GM12878 (cell line): ENCODE measurements around the gene CWF19L1. TPM values are rescaled to one million over a fixed set of nuclear protein-coding genes. Genes with fewer than 3 reads are reported as not detected.

Experiments used
- ATAC-seq: fragments of 200-7000 bp; cut with Tn5 transposase; 3 replicates; pipeline ENCODE4 v1.9.1; 2020; ENCODE audit warnings: mild to moderate bottlenecking, moderate library complexity
- BruUV-seq: library from RNA; stranded (reverse); fragments of 400-500 nt; replicated peaks from 2 replicates; lab custom pipeline; 2021; lab: Mats Ljungman, UMichigan
- CTCF ChIA-PET: fragments of 300-600 bp; sonication (Branson Sonifier 250); formaldehyde crosslinking; extraction: SDS; loops from one replicate; lab custom pipeline; 2021; ENCODE audit warnings: inconsistent platforms; lab: Yijun Ruan, JAX
- POLR2A ChIA-PET: fragments of 350-600 bp; formaldehyde crosslinking; extraction: SDS; loops from one replicate; lab custom pipeline; 2021; ENCODE audit warnings: inconsistent platforms; lab: Charles Lee
- RAD21 ChIA-PET: fragments of 300-600 bp; sonication (Branson Sonifier 250); formaldehyde crosslinking; loops from one replicate; lab custom pipeline; 2023; ENCODE audit warnings: antibody characterized with exemption; ENCODE audit not compliant: unreplicated experiment; lab: Charles Lee
- SMC1A ChIA-PET: fragments of 300-600 bp; sonication (Branson Sonifier 250); formaldehyde crosslinking; loops from one replicate; lab custom pipeline; 2023; ENCODE audit not compliant: unreplicated experiment, uncharacterized antibody; lab: Charles Lee
- DNase-seq: peaks from one replicate; pipeline ENCODE4 v3.0.0-alpha.2; 2011; ENCODE audit warnings: low read depth, low spot score
- FAIRE-seq: peaks from 3 replicates; lab custom pipeline; 2011; peaks lifted over from hg19 to GRCh38; lab: Jason Lieb, UNC
- H2AFZ ChIP-seq: 2 replicates; pipeline ENCODE4 v1.6.0; 2011; ENCODE audit warnings: low read depth, low read length, control low read depth; ENCODE audit not compliant: control insufficient read depth
- H3K27ac ChIP-seq: 2 replicates; pipeline ENCODE4 v1.5.1; 2011; ENCODE audit warnings: control low read depth; ENCODE audit not compliant: control insufficient read depth, insufficient read depth
- H3K27me3 ChIP-seq, 2 experiments: replicated peaks in 1 of 2; 2 replicates each; pipeline versions ENCODE4 v1.6.0 to v1.6.1; 2011; ENCODE audit warnings: low read length in 1 of 2; ENCODE audit not compliant: control insufficient read depth in 2 of 2, insufficient read depth in 2 of 2
- H3K36me3 ChIP-seq, 2 experiments: 2 replicates each; pipeline ENCODE4 v1.5.1; 2011; ENCODE audit warnings: low read length in 1 of 2; ENCODE audit not compliant: control insufficient read depth in 2 of 2, insufficient read depth in 2 of 2
- H3K4me1 ChIP-seq: 2 replicates; pipeline ENCODE4 v1.6.1; 2011; ENCODE audit warnings: mild to moderate bottlenecking, low read length, moderate library complexity, mixed read lengths; ENCODE audit not compliant: control insufficient read depth, insufficient read depth
- H3K4me2 ChIP-seq: 2 replicates; pipeline ENCODE4 v1.6.0; 2011; ENCODE audit warnings: control low read depth; ENCODE audit not compliant: control insufficient read depth, insufficient read depth
- H3K4me3 ChIP-seq: fragments of 200-600 bp; sonication (generic); 2 replicates; pipeline ENCODE4 v1.5.1; 2016
- H3K79me2 ChIP-seq: 2 replicates; pipeline ENCODE4 v1.6.0; 2011; ENCODE audit warnings: low read length; ENCODE audit not compliant: control insufficient read depth, insufficient read depth
- H3K9ac ChIP-seq: 2 replicates; pipeline ENCODE4 v1.8.0; 2011; ENCODE audit warnings: low read length, control low read depth, mixed read lengths; ENCODE audit not compliant: control insufficient read depth, insufficient read depth
- H3K9me3 ChIP-seq: replicated peaks from 3 replicates; pipeline ENCODE4 v1.5.1; 2011; ENCODE audit warnings: mild to moderate bottlenecking, low read length; ENCODE audit not compliant: control insufficient read depth, insufficient read depth
- H4K20me1 ChIP-seq: 2 replicates; pipeline ENCODE4 v1.6.0; 2011; ENCODE audit not compliant: control insufficient read depth, insufficient read depth
- ASH2L ChIP-seq: fragments of 300-600, 200-600 bp; sonication (generic); IDR thresholded peaks from 2 replicates; pipeline ENCODE4 v1.6.1; 2017; ENCODE audit warnings: low read depth, mild to moderate bottlenecking, borderline replicate concordance
- BHLHE40 ChIP-seq, 2 experiments: fragments of 450-650 bp in 1 of 2; IDR thresholded peaks; 2 replicates each; pipeline ENCODE4 v1.6.1; 2011 to 2017; ENCODE audit warnings: low read depth in 2 of 2, borderline replicate concordance in 1 of 2, improper control_type of control experiment in 1 of 2, low read length in 1 of 2, mild to moderate bottlenecking in 1 of 2
- CEBPB ChIP-seq, 2 experiments: fragments of 150-350 bp in 1 of 2; IDR thresholded peaks; 2 replicates each; pipeline ENCODE4 v1.6.1; 2012 to 2014; ENCODE audit warnings: low read depth in 2 of 2, low read length in 2 of 2, borderline replicate concordance in 1 of 2, inconsistent platforms in 1 of 2
- CHD1 ChIP-seq: IDR thresholded peaks from 2 replicates; pipeline ENCODE4 v1.6.1; 2012; ENCODE audit warnings: low read depth, low read length, improper control_type of control experiment
- ESRRA ChIP-seq: IDR thresholded peaks from 2 replicates; pipeline ENCODE4 v1.6.1; 2012; ENCODE audit warnings: mild to moderate bottlenecking, low read length, improper control_type of control experiment
- FOS ChIP-seq: IDR thresholded peaks from 3 replicates; pipeline ENCODE4 v1.6.1; 2011; ENCODE audit warnings: borderline replicate concordance; ENCODE audit not compliant: insufficient read length; ENCODE audit errors: extremely low read depth
- HDAC6 ChIP-seq: fragments of 200-600 bp; sonication (generic); IDR thresholded peaks from one replicate; pipeline ENCODE4 v1.8.0; 2017; ENCODE audit warnings: antibody characterized with exemption; ENCODE audit not compliant: unreplicated experiment
- JUNB ChIP-seq: IDR thresholded peaks from 2 replicates; pipeline ENCODE4 v1.6.1; 2016; ENCODE audit warnings: antibody characterized with exemption, mild to moderate bottlenecking
- MEF2B ChIP-seq: fragments of 450-650 bp; IDR thresholded peaks from 2 replicates; pipeline ENCODE4 v1.6.1; 2018; ENCODE audit warnings: mild to moderate bottlenecking, moderate library complexity; ENCODE audit not compliant: partially characterized antibody, poor library complexity, severe bottlenecking
- RCOR1 ChIP-seq: conservative IDR thresholded peaks from 2 replicates; pipeline ENCODE4 v1.6.1; 2012; ENCODE audit warnings: low read depth, low read length, improper control_type of control experiment
- RFX5 ChIP-seq: IDR thresholded peaks from 2 replicates; pipeline ENCODE4 v1.6.1; 2011; ENCODE audit warnings: low read depth, low read length, improper control_type of control experiment
- SIN3A ChIP-seq: IDR thresholded peaks from 2 replicates; pipeline ENCODE4 v1.6.1; 2012; ENCODE audit warnings: low read depth, low read length, improper control_type of control experiment
- STAT1 ChIP-seq: fragments of 450-650 bp; conservative IDR thresholded peaks from 2 replicates; pipeline ENCODE4 v1.6.1; 2014; ENCODE audit warnings: antibody characterized with exemption, mild to moderate bottlenecking
- YBX1 ChIP-seq: fragments of 450-650 bp; IDR thresholded peaks from 2 replicates; pipeline ENCODE4 v1.6.1; 2016; ENCODE audit warnings: antibody characterized with exemption
- YY1 ChIP-seq: IDR thresholded peaks from 2 replicates; pipeline ENCODE4 v1.6.1; 2011; ENCODE audit warnings: low read depth, mild to moderate bottlenecking, low read length
- ZNF384 ChIP-seq: IDR thresholded peaks from 2 replicates; pipeline ENCODE4 v1.6.1; 2012; ENCODE audit warnings: low read depth, mild to moderate bottlenecking, low read length, improper control_type of control experiment, borderline replicate concordance
- ZSCAN29 ChIP-seq: fragments of 450-650 bp; IDR thresholded peaks from 2 replicates; pipeline ENCODE4 v1.6.1; 2017; ENCODE audit warnings: mild to moderate bottlenecking, moderate library complexity
- WGBS: methylation state at CpG from one replicate; pipeline ENCODE4 v1.1.6; 2016; ENCODE audit warnings: low lambda C conversion rate; ENCODE audit not compliant: insufficient replicate concordance, insufficient coverage; ENCODE audit errors: missing lambda C conversion rate; 5-methylcytosine and 5-hydroxymethylcytosine counted together
- in situ Hi-C: fragments of 300-500 bp; cut with MboI; formaldehyde crosslinking; loops from 9 replicates; pipeline ENCODE4 v1.14.3; 2018; ENCODE audit warnings: mixed read lengths
- intact Hi-C: fragments of 100-400 bp; cut with micrococcal nuclease; formaldehyde crosslinking; loops from one replicate; pipeline ENCODE4 v1.14.2; 2022; ENCODE audit not compliant: unreplicated experiment
- polyA plus RNA-seq, 11 experiments: library from polyadenylated mRNA; depleted of rRNA in 4 of 11; unstranded in 6 of 11; stranded (reverse) in 5 of 11; fragments of >200 nt; fragmentation: Nextera tagmentation in 4 of 11; fragmentation: Illumina TruSeq in 1 of 11; extraction: Ambion mirVana in 4 of 11; extraction: Trizol in 1 of 11; gene quantifications; 1 replicate in 1 of 11; 2 replicates in 10 of 11; pipeline versions ENCODE4 v1.2.1 to v1.2.3, GENCODE V29; 2011 to 2016; ENCODE audit warnings: inconsistent platforms in 2 of 11, missing spikeins in 2 of 11, low read depth in 1 of 11
- total RNA-seq, 4 experiments: library from RNA; depleted of rRNA in 3 of 4; stranded (reverse); fragments of >200 nt in 3 of 4; fragmentation: Illumina TruSeq in 1 of 4; extraction: Trizol in 1 of 4; gene quantifications; 2 replicates each; pipeline versions ENCODE4 v1.2.1 to v1.2.3, GENCODE V29; 2013 to 2021
- TF ChIP-seq, protein P1 (sequence below): fragments of 450-650 bp; IDR thresholded peaks from 2 replicates; pipeline ENCODE4 v1.6.1; 2018; ENCODE audit warnings: mild to moderate bottlenecking, low read depth, moderate library complexity; ENCODE audit not compliant: partially characterized antibody
- TF ChIP-seq, protein P2 (sequence below): fragments of 450-650 bp; IDR thresholded peaks from 2 replicates; pipeline ENCODE4 v1.6.1; 2017; ENCODE audit warnings: mild to moderate bottlenecking

The CWF19L1 gene
- total and polyA plus RNA-seq, 10 of the 15 experiments (the other 5 are each of a cell fraction or from before 2014, with no cell fraction given) = 30.2 to 51.7 (median 38.1) TPM

DNA sequence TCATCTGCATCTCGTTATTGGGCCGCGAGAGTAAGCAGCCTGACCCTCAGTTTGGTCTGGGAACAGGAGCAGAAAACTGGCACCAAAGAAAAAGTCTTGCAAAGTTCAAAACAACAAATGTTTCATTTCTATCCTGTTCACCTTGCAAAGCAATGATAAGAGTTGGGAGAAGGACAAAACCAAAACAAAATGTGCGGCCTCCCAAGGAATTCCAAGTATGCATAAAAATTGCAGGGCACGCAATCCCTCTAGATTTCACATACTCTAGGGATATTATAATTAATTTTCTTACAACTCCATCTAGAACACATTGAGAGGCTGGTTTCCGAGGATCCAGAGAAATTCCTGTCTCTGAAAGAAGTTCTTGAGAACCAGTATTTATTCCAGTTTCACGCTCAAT is 58.1 kb downstream of the CWF19L1 start (continued):
- TF ChIP-seq MEF2B = no peak
- TF ChIP-seq HDAC6 = no peak
- TF ChIP-seq ESRRA = no peak
- TF ChIP-seq YBX1 = no peak
- TF ChIP-seq ZNF384 = no peak
- no peak for TF ChIP-seq JUNB
- TF ChIP-seq SIN3A = no peak

DNA sequence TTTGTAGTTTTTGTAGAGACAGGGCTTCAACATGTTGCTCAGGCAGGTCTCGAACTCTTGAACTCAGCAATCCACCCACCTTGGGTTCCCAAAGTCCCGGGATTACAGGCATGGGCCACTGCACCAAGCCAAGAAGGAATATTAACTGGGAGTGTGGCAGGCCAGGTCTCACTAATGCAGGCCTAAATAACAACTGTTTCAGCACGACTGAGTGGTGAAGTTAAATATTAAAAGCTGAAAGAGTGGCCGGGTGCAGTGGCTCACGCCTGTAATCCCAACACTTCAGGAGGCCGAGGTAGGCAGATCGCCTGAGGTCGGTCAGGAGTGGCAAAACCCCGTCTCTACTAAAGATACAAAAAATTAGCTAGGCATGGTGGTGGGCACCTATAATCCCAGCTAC is 59.2 kb downstream of the CWF19L1 start:
- Histone ChIP-seq H3K4me3 (no peak overlapping the region), H3K9me3 (no peaks in the 10 kb centered on the region), H3K36me3 (peaks cover 2 to 3% of the 10 kb centered on the region in 2 experiments; a peak in 3 of 4 replicates), H3K27ac (no peak overlapping the region), H3K79me2 (no peaks in the 10 kb centered on the region), H3K27me3 (no peaks in the 10 kb centered on the region), H3K9ac (no peak overlapping the region), H4K20me1 (no peaks in the 10 kb centered on the region; the same call in 1 of the 2 replicates), H3K4me1 (no peaks in the 10 kb centered on the region), H2AFZ (no peak overlapping the region), H3K4me2 (no peak overlapping the region)
- no TSS peak for BruUV-seq
- ChIA-PET RAD21 (no interaction called here), SMC1A (no interaction called here), POLR2A (no interaction called here), CTCF (interaction anchor here (1.1 kb wide), 1 partner anchor 32 kb away, joined by 3 read pairs; no protein-coding TSS in a partner anchor)
- intact Hi-C loops = no loop called here
- FAIRE-seq (no peak), DNase-seq (no peak), ATAC-seq (no peak)
- in situ Hi-C loops = no loop called here
- WGBS = 89% methylated on average over 9 of the region's 9 CpGs
- no peak for TF ChIP-seq YBX1
- no peak for TF ChIP-seq STAT1
- TF ChIP-seq, protein P1, sequence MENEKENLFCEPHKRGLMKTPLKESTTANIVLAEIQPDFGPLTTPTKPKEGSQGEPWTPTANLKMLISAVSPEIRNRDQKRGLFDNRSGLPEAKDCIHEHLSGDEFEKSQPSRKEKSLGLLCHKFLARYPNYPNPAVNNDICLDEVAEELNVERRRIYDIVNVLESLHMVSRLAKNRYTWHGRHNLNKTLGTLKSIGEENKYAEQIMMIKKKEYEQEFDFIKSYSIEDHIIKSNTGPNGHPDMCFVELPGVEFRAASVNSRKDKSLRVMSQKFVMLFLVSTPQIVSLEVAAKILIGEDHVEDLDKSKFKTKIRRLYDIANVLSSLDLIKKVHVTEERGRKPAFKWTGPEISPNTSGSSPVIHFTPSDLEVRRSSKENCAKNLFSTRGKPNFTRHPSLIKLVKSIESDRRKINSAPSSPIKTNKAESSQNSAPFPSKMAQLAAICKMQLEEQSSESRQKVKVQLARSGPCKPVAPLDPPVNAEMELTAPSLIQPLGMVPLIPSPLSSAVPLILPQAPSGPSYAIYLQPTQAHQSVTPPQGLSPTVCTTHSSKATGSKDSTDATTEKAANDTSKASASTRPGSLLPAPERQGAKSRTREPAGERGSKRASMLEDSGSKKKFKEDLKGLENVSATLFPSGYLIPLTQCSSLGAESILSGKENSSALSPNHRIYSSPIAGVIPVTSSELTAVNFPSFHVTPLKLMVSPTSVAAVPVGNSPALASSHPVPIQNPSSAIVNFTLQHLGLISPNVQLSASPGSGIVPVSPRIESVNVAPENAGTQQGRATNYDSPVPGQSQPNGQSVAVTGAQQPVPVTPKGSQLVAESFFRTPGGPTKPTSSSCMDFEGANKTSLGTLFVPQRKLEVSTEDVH = no peak
- no peak for TF ChIP-seq BHLHE40 (IDR thresholded peaks at IDR 0.05; ENCODE audit: borderline replicate concordance in 1 of 2, low read depth in 2 of 2, low read length in 1 of 2)
- no peak for TF ChIP-seq CEBPB (IDR thresholded peaks at IDR 0.05; ENCODE audit: borderline replicate concordance in 1 of 2, low read depth in 2 of 2, low read length in 2 of 2)
- no peak for TF ChIP-seq YY1
- TF ChIP-seq ZSCAN29 = no peak
- TF ChIP-seq FOS = no peak
- no peak for TF ChIP-seq RFX5
- TF ChIP-seq, protein P2, sequence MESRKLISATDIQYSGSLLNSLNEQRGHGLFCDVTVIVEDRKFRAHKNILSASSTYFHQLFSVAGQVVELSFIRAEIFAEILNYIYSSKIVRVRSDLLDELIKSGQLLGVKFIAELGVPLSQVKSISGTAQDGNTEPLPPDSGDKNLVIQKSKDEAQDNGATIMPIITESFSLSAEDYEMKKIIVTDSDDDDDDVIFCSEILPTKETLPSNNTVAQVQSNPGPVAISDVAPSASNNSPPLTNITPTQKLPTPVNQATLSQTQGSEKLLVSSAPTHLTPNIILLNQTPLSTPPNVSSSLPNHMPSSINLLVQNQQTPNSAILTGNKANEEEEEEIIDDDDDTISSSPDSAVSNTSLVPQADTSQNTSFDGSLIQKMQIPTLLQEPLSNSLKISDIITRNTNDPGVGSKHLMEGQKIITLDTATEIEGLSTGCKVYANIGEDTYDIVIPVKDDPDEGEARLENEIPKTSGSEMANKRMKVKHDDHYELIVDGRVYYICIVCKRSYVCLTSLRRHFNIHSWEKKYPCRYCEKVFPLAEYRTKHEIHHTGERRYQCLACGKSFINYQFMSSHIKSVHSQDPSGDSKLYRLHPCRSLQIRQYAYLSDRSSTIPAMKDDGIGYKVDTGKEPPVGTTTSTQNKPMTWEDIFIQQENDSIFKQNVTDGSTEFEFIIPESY = no peak
- TF ChIP-seq CHD1 = no peak
- no peak for TF ChIP-seq ASH2L
- TF ChIP-seq RCOR1 = no peak
